HS-27A (cell line): ENCODE results near the gene TAF1A.

Source experiments
- DNase-seq: peaks from one replicate; pipeline ENCODE4 v3.0.0-alpha.2; 2012; ENCODE audit warnings: low read depth, missing footprints

TAF1A gene

GRCh38 chr1:222596696-222597095 lies 7.0 kb upstream of the TAF1A start:
- no peak for DNase-seq

GRCh38 chr1:222594789-222595188 lies 5.1 kb upstream of the TAF1A start:
- DNase-seq = no peak

- no peak for DNase-seq
Observed at GRCh38 chr1:222592171-222592570, 2.4 kb upstream of the TAF1A start.

- DNase-seq = no peak
Observed at GRCh38 chr1:222588135-222588534, 1.6 kb downstream of the TAF1A start.

- DNase-seq = no peak
Observed at GRCh38 chr1:222586842-222587241, 2.9 kb downstream of the TAF1A start.

GRCh38 chr1:222583079-222583478 lies 6.7 kb downstream of the TAF1A start:
- DNase-seq = no peak

GRCh38 chr1:222582099-222582774 lies 7.5 kb downstream of the TAF1A start:
- DNase-seq = no peak

GRCh38 chr1:222579316-222579715 lies 10.4 kb downstream of the TAF1A start:
- DNase-seq = no peak

GRCh38 chr1:222570837-222571236 lies 18.9 kb downstream of the TAF1A start:
- DNase-seq = no peak

- DNase-seq = no peak
Observed at GRCh38 chr1:222561656-222562055, 28.1 kb downstream of the TAF1A start.

GRCh38 chr1:222557574-222557973 lies 32.2 kb downstream of the TAF1A start:
- DNase-seq = no peak

GRCh38 chr1:222557148-222557547 lies 32.6 kb downstream of the TAF1A start:
- DNase-seq = no peak

GRCh38 chr1:222555992-222556615 lies 33.6 kb downstream of the TAF1A start:
- no peak for DNase-seq

GRCh38 chr1:222554177-222554576 lies 35.6 kb downstream of the TAF1A start:
- no peak for DNase-seq

GRCh38 chr1:222552882-222553281 lies 36.9 kb downstream of the TAF1A start:
- no peak for DNase-seq

GRCh38 chr1:222547944-222548671 lies 41.6 kb downstream of the TAF1A start, which contains the start of gene HHIPL2:
Gene HHIPL2 (minus strand): TSS chr1:222548104. CDS start chr1:222548044, 60 bp downstream.
- DNase-seq = no peak

GRCh38 chr1:222547260-222547614 lies 42.5 kb downstream of the TAF1A start:
- DNase-seq = no peak

GRCh38 chr1:222546548-222547259 lies 43.0 kb downstream of the TAF1A start:
- DNase-seq = peak; percentile 8

- DNase-seq = no peak
Observed at GRCh38 chr1:222546091-222546490, 43.6 kb downstream of the TAF1A start.

GRCh38 chr1:222543817-222544216 lies 45.9 kb downstream of the TAF1A start:
- no peak for DNase-seq

- no peak for DNase-seq
Observed at GRCh38 chr1:222540598-222540995, 49.1 kb downstream of the TAF1A start.

GRCh38 chr1:222539951-222540597 lies 49.7 kb downstream of the TAF1A start:
- DNase-seq = no peak
